NT2/D1 (cell line): ENCODE results near the gene CSNK1D.

Source experiments
- SUZ12 ChIP-seq: IDR thresholded peaks from 2 replicates; pipeline ENCODE4 v1.6.1; 2011; ENCODE audit not compliant: insufficient read length, insufficient read depth; ENCODE audit errors: extremely low read depth
- YY1 ChIP-seq: IDR thresholded peaks from 2 replicates; pipeline ENCODE4 v1.6.1; 2011; ENCODE audit not compliant: insufficient read length, insufficient read depth

- TF ChIP-seq YY1 (no peak), SUZ12 (no peak)
These were observed 44.1 kb upstream of the CSNK1D start, which contains the start of gene CD7 for GRCh38 chr17:82317394-82318168.
